AG04450 (cell line): ENCODE measurements around the gene THBS4. TPM values are rescaled to one million over a fixed set of nuclear protein-coding genes. Genes with fewer than 3 reads are reported as not detected.

Experiments used
- CTCF ChIA-PET: fragments of 300-600, 350-600 bp; formaldehyde crosslinking; extraction: SDS; loops from one replicate; lab custom pipeline; 2022; ENCODE audit warnings: antibody characterized with exemption, inconsistent platforms; lab: Charles Lee
- POLR2A ChIA-PET: fragments of 350-600 bp; formaldehyde crosslinking; extraction: SDS; loops from one replicate; lab custom pipeline; 2021; ENCODE audit warnings: antibody characterized with exemption, inconsistent platforms; lab: Yijun Ruan, JAX
- DNase-seq: peaks from one replicate; pipeline ENCODE4 v3.0.0-alpha.2; 2011; ENCODE audit warnings: low read depth, low spot score
- H3K27ac ChIP-seq: one replicate; pipeline ENCODE4 v1.5.1; 2012; ENCODE audit warnings: low read depth, low read length, control low read depth
- H3K27me3 ChIP-seq: one replicate; pipeline ENCODE4 v1.6.0; 2012; ENCODE audit warnings: low read length; ENCODE audit not compliant: control insufficient read depth, insufficient read depth
- H3K4me3 ChIP-seq: 2 replicates; pipeline ENCODE4 v1.5.1; 2011; ENCODE audit warnings: mild to moderate bottlenecking, low read depth, low read length, control low read depth
- H3K9me3 ChIP-seq: 2 replicates; pipeline ENCODE4 v1.5.1; 2012; ENCODE audit warnings: low read length; ENCODE audit not compliant: control insufficient read depth, insufficient read depth
- CTCF ChIP-seq: IDR thresholded peaks from 2 replicates; pipeline ENCODE4 v1.5.1; 2011; ENCODE audit warnings: low read depth, low read length, control low read depth, inconsistent platforms
- polyA plus RNA-seq: library from polyadenylated mRNA; depleted of rRNA; stranded (reverse); fragments of >200 nt; gene quantifications from 2 replicates; pipeline ENCODE4 v1.2.3, GENCODE V29; 2011

The THBS4 gene
- polyA plus RNA-seq, 1 experiment = 0.94 TPM

GRCh38 chr5:80025069-80025468, 10.1 kb upstream of the THBS4 start:
- peaks cover 12% of the 10 kb centered on the region for H3K27me3 ChIP-seq
- POLR2A ChIA-PET = no interaction called here
- H3K4me3 ChIP-seq = no peak overlapping the region
- H3K27ac ChIP-seq = no peak overlapping the region
- no peaks in the 10 kb centered on the region for H3K9me3 ChIP-seq
- DNase-seq = no peak
- TF ChIP-seq CTCF = no peak
- CTCF ChIA-PET = no interaction called here

GRCh38 chr5:80026841-80027240, 8.3 kb upstream of the THBS4 start:
- Histone ChIP-seq H3K4me3 (no peak overlapping the region), H3K27me3 (peaks cover 12% of the 10 kb centered on the region), H3K9me3 (no peaks in the 10 kb centered on the region), H3K27ac (no peak overlapping the region)
- ChIA-PET CTCF (no interaction called here), POLR2A (no interaction called here)
- DNase-seq = no peak
- TF ChIP-seq CTCF = no peak

GRCh38 chr5:80031109-80031508, 4.0 kb upstream of the THBS4 start:
- DNase-seq = no peak
- TF ChIP-seq CTCF = no peak
- ChIA-PET POLR2A (no interaction called here), CTCF (no interaction called here)
- H3K4me3 ChIP-seq = no peak overlapping the region
- H3K27me3 ChIP-seq = peaks cover 36% of the 10 kb centered on the region
- no peak overlapping the region for H3K27ac ChIP-seq
- no peaks in the 10 kb centered on the region for H3K9me3 ChIP-seq

GRCh38 chr5:80033513-80033912, 1.6 kb upstream of the THBS4 start:
- peaks cover 36% of the 10 kb centered on the region for H3K27me3 ChIP-seq
- no peak for DNase-seq
- TF ChIP-seq CTCF = no peak
- no peak overlapping the region for H3K4me3 ChIP-seq
- no peak overlapping the region for H3K27ac ChIP-seq
- no peaks in the 10 kb centered on the region for H3K9me3 ChIP-seq
- CTCF ChIA-PET = no interaction called here
- POLR2A ChIA-PET = no interaction called here

- Histone ChIP-seq H3K27me3 (peaks cover 42% of the 10 kb centered on the region), H3K4me3 (no peak overlapping the region), H3K9me3 (no peaks in the 10 kb centered on the region), H3K27ac (no peak overlapping the region)
- no peak for TF ChIP-seq CTCF
- ChIA-PET CTCF (interaction anchor here (1.4 kb wide), 1 partner anchor 49 kb away, joined by 4 read pairs; no protein-coding TSS in a partner anchor), POLR2A (no interaction called here)
- DNase-seq = no peak
Measured at GRCh38 chr5:80034559-80034958, 589 bp upstream of the THBS4 start.
